Stimulated activated CD4-positive, alpha-beta T cell treated with anti-CD3 and anti-CD28 coated beads, Interleukin-4, amount 100 ng/mL, for 1 hour (primary cell): ENCODE data around the gene INO80E.
"Not testable (repeated sequence)": the region's sequence is repeated elsewhere in the genome, so short reads cannot be mapped to it uniquely, and the experiment has no call there.

Experiments used
- DNase-seq: peaks from one replicate; pipeline ENCODE4 v3.0.0-alpha.2; 2020

The INO80E gene

DNA sequence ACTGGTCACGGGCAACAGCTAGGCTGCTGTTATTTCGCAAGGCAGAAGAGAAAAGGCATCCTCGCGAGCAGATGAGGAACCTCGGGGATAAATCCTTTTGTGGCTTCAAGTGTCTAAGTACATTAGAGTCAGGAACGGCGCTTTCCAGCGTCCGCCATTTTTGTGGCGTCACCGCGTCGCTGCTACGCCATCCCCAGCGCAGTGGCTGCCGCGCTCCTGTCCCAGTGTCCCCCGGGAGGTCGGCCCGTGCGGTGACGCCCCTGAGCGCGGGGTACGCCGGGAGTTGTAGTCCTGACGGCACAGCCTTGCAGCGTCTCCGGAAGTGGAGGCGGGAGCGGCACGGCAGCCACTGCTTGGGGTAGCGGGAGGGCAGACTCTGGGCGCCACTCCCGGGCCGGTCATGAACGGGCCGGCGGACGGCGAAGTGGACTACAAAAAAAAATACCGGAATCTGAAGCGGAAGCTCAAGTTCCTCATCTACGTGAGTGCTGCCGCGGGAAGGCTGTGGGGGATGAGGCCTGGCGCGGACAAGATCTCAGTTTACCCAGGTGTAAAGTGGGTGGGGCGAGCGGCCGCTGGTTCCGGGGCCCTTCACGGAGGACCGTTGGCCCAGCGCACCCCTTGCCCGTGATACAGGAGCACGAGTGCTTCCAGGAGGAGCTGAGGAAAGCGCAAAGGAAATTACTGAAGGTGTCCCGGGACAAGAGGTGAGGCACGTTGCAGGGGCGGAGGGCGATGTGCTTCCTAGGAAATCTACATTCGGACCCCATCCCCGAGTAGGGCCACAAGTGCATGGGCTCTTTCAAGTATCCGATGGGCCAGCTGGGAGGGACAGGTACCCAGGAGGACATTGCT is at the start of gene INO80E:
TSS of gene INO80E (plus strand) at position 331 of the 855 bp plus-strand sequence. CDS start at position 401, 70 bp downstream.
- DNase-seq: peak; percentile 100

DNA sequence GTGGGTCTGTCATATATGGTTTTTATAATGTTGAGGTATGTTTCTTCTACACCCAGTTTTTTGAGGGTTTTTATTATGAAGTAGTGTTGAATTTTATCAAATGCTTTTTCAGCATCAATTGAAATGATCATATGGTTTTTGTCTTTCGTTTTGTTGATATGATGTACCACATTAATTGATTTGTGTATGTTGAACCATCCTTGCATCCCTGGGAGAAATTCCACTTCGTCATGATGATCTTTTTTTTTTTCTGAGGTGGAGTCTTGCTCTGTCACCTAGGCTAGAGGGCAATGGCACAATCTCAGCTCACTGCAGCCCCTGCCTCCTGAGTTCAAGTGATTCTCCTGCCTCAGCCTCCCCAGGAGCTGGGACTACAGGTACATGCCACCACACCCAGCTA is 48.1 kb upstream of the INO80E start:
- no peak for DNase-seq

DNA sequence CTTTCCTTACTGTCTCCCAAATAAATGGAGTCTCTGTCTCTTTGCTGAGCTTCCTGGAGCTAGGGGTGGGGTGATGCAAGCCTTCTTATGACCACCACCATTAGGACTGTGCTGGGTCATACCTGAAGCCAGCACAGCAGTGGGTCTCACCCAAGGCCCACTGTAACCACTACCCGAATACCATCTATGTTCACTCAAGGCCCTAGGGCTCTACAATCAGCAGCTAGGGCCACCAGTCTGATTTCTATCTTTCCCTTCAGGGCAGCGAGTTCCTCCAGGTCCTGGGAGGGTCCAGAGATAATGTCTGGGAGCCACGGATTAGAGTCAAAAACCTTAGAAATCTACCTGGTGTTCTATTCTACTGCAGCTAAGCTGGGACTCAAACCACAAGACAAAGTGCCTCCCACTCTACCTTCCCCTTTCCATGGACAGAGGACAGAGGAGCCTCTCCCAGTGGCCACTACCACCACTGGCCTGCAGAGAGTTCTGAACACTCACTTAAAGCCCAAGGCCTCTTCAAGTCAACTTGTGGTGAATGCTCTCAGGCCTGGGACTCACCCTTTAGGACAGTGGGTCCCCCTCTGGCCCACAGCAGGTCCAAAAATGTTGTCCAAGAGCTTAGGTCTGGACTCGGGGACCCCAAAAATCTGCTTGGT is 45.1 kb upstream of the INO80E start:
- no peak for DNase-seq

DNA sequence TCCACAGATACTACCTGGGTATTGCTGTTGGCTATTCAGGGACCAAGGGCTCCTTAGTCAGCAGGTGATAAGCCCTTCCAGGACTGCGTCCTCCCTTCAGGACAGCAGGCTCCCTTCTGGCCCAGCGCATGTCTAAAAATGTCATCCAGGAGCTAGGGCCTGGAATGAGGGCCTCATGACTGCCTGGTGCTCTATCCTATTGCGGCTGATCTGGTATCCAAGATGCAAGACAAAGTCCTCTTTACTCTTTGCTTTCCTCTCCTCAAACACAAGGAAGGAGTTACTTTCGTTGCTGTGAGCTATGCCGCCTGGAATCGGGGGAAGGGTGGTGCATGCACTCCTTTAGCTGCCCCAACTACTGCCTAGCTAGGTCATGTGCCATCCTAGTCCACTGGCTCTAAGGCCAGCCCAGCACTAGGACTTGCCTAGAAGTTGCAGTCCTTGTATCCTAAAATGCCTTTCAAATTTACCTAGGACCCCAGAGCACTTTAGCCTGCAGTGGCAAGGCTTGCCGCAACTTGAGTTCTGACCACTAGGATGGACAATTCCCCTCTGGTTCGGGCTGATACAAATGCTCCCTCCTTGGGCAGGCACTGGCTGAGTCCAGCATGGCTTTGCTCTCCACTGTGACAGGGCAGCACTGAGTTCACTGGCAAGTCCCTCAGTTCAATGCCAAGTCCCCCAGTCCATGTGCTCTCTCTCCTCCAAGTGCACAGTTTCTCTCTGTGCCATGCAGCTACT is 44.2 kb upstream of the INO80E start:
- no peak for DNase-seq

DNA sequence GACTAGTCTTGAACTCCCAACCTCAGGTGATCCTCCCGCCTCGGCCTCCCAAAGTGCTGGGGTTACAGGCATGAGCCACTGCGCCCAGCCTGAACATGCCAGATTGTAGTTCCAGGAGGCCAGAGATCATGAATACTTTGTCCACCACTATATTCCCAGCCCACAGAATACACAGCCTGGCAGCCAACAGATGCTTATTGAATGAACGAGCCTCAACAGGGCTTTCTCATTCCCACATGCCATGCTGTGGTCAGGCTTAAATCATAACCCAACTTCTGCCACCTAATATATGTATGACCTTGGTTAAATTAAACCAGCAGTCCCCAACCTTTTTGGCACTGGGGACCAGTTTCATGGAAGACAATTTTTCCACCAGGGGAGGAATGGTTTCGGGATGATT is 37.3 kb upstream of the INO80E start:
- DNase-seq: no peak

GRCh38 chr16:29959293-29959692 is 36.7 kb upstream of the INO80E start:
- DNase-seq: no peak

DNA sequence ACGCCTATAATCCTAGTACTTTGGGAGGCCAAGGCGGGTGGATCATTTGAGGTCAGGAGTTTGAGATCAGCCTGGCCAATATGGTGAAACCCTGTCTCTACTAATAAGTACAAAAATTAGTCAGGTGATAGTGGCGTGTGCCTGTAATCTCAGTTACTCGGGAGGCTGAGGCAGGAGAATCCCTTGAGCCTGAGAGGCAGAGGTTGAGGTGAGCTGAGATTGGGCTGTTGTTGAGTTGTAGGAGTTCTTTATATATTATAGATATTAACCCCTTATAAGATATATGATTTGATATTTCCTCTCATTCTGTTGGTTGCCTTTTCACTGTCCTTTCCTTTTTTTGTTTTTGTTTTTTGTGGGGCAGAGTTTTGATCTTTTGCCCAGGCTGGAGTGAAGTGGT is 36.2 kb upstream of the INO80E start:
- not testable (repeated sequence) for DNase-seq

GRCh38 chr16:29961127-29961478 is 34.9 kb upstream of the INO80E start:
- no peak for DNase-seq

GRCh38 chr16:29961479-29962343 is 34.3 kb upstream of the INO80E start, which contains the start of gene TMEM219:
TSS of gene TMEM219 (plus strand) at chr16:29962079. CDS start at chr16:29963144, 1,065 bp downstream.
- peak; percentile 93 for DNase-seq

- no peak for DNase-seq
Observed at GRCh38 chr16:29962344-29962994, 33.6 kb upstream of the INO80E start.

GRCh38 chr16:29963021-29963743 is 32.9 kb upstream of the INO80E start:
- no peak for DNase-seq

DNA sequence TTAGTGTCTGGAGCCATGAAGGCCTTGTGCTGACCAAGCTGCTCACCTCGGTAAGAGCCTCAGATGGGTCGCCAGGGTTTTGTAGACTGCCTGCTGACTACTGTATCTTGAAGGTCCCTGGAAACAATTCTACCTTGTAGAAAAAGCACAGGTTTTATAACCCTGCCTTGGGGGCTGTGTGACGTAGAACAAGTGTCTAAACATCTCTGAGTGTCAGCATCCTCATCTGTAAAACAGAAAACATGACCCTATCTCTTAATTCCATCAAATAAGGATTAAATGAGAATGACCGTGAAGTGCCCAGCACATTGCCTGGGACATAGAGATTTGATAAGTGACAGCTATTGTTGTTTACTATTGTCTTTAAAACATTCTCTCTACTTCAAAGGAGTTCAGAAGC is 27.8 kb upstream of the INO80E start:
- DNase-seq: no peak

DNA sequence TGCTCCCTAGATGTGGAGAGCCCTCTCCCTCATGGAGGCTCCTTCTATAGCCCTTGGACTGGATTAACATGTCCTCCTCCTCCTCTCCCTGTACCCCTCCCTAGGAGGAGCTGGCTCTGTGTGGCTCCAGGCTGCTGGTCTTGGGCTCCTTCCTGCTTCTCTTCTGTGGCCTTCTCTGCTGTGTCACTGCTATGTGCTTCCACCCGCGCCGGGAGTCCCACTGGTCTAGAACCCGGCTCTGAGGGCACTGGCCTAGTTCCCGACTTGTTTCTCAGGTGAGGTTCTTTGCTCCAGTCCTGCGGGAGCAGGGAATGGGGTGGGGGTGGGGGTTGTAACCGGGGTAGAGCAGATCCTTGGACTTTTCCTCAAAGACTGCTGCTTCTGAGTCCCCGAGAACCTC is 24.7 kb upstream of the INO80E start:
- no peak for DNase-seq

DNA sequence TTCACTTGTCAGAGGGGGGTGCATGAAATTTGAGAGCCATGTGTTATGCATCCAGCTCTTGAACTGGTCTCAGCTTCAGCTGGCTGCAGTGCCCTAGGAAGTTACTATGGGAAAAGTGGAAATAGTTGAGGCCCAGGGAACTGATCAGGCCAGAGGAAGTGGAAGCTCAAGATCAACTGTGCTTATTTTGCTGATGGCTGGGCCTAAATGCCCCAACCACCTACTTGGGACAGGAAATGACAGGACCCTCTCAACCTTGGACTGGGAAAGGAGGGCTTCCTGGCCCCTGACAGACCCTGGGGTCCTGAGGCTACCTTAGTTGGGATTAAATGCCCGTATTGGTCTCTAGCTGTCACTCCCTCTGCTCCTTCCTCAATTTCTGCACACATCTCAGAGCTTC is 23.5 kb upstream of the INO80E start:
- DNase-seq: no peak

DNA sequence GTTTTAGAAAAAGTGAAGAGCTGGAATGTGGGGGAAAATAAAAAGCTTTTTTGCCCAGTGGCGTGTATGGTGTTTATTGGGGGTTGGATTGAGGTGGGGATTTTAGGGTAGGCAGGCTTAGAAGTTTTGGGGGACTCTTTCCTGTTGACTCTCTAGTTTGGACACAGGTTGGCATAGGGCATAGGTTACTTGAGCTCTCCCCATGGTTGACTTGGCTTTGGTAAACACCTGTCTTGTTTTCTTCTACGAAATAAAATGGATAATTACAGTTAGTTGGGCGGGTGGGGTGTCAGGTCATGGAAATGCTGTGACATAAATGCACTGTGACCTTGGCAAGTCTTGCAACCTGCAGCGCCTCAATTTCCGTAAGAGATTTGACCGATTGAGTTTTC is 23.1 kb upstream of the INO80E start:
- DNase-seq: no peak

DNA sequence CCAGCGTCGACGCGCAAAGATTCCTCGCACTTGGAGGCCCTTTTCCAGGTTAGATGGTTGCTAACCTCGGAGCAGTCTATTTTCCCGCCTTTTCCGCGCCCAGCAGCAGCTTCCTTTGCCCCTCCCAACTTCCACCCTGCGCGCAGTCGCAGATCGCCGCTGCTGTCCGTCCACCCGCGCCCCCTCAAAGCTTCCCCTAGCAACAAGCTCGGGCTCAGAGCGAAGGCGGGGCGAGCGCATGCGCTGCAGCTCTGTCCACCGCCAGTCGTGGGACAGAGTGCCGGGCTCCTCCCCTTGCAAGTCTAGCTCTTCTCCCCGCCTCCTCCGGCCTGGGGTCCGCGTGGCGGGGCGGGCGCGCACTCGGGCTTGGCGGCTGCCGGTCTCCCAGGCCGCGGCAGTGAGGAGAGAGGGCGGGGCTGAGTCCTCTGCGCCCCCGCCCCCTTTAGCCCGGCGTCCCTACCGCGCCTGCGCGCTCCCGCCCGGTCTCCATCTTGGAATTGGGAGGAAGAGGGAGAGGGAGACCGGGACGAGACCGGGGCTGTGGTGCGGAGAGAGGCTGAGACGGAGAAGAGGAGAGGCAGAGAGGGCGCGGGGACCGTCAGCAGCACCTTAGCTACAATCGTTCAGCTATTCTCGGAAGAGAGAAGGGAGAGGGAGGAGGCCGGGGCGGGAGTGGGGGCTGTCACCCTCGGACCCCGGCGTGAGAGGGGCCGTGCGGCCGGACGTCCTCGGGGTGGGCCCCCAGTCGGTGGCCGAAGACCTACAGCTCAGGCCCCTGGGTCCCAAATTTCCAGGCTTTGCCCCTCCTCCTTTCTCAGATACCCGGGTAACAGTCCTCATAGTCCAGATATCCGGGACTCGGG is 22.4 kb upstream of the INO80E start, which contains the start of gene TAOK2:
TSS of gene TAOK2 (plus strand) at position 485 of the 863 bp plus-strand sequence. CDS start 3,905 bp downstream, outside the sequence.
- DNase-seq: peak; percentile 93

DNA sequence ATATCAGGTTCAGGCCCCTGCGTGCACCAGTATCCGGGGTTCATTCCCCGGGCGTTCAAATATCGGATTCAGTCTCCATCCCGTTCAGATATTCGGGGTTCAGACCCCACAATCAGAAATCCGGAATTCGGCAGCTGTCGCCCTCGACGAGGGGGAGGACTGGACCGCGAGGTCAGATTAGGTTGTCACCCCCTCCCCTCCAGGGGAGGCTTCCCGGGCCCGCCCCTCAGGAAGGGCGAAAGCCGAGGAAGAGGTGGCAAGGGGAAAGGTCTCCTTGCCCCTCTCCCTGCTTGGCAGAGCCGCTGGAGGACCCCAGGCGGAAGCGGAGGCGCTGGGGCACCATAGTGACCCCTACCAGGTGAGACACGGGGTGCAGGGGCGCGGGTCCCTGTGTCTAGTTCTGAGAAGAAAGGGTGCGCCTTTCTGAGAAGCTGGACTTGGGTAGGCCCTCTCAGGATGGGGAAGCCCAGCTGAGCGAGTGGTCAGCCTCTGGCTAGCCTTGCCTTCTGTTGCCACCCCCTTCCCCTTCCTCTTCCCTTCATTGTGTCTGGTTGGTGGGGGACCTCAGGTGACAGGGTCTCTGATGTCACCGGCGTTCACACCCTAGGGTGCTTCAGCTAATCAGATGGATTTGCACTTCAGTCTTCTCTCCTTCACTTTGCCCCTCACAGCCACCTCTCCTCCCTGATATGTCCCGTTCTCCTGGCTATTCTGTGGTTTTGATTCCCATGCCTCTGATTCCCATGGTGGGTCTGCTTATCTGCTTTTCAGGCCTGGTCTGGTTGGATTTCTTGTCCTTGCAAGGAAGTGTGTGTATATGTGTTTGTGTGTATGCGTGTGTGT is 21.5 kb upstream of the INO80E start:
- no peak for DNase-seq

DNA sequence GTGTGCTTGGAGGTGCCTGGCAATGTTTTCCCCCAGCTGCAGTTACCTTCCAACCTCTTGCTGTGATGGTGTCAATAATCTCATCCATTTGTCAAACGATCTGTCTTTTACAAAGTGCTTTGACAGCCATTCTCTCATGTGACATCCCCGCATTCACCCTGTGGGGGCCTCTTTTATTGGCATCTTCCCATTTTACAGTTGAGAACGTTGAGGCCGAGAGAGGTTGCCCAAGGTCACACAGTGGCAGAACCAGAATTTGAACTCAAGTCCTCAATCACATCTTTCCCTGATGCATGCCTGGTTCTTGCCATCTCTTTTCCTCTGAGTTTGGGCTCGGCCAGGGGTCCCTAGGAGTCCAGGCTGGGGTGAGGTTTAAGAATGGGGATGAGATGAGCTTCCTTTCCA is 20.9 kb upstream of the INO80E start:
- DNase-seq: no peak

DNA sequence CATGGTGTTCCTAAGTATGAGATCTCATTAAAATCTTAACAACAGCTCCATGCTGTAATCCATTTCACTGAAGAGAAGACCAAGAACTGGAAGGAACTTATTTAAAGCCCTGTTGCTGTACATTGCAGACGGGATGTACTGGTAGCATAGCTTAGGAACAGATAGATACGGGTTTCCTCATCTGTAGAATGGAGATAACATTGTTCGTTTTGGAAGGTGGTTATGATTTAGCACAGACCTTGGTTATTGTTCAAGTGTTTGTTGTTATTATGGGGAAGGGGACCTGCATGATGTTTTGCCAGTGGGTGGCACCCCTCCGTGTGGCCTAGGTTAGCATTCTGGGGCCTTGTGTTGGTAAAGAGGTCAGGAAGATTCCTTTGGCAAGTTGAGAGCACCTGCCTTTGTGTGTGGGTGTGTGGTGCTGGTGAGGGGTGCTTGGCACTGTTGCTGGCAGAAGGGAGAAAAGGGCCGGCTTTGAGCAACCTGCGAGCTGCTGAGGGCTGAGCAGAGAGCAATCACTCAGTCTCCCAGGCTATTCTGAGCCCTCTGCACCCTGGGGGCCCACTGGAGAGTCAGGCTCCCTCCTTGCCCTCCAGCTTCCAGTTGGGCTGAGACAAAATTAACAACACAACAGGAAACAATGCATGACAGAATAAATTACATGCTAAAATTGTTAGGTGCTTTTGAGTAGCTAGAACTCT is 20.1 kb upstream of the INO80E start:
- no peak for DNase-seq
